ENCODE measurements around the gene RTP4. TPM values are rescaled to one million over a fixed set of nuclear protein-coding genes. Genes with fewer than 3 reads are reported as not detected.

Gene RTP4
- polyA plus RNA-seq, 2 of the 4 experiments (the other 2 are of a cell fraction): not detected

DNA sequence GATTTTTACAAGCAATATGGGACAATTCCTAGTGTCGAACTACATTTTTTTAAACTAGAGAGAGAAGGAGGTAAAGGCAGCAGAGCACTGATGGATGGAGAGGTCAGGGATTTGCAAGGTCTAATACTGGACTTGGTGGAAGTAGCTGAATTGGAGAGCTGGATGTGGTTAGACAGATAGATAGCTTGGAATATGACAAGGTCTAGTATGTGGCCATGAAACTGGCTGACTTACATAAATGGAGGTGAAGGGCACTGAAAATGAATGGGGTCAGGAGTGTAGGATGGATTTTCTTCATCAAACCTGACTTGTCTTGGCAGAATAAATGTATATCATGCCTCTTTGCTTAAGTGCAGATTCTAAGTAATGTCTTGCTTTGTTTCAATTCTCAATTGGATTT is 10.1 kb upstream of the RTP4 start:
- TF ChIP-seq FOSB (CRISPR knock-in tag; IDR thresholded peaks at IDR 0.05) (no peak), PHF8 (IDR thresholded peaks at IDR 0.05; ENCODE audit: borderline replicate concordance, low read depth) (no peak), NR3C1 (IDR thresholded peaks at IDR 0.05) (no peak), MAFK (IDR thresholded peaks at IDR 0.05; ENCODE audit: partially characterized antibody) (no peak), ELK1 (IDR thresholded peaks at IDR 0.05; ENCODE audit: low read depth, low read length) (no peak), JUNB (IDR thresholded peaks at IDR 0.05) (no peak), MAZ (IDR thresholded peaks at IDR 0.05; ENCODE audit: borderline replicate concordance, low read depth, low read length) (no peak), CEBPB (IDR thresholded peaks at IDR 0.05) (no peak), RFX5 (IDR thresholded peaks at IDR 0.05) (no peak), KDM5A (IDR thresholded peaks at IDR 0.05) (no peak), HOXB5 (CRISPR knock-in tag; IDR thresholded peaks at IDR 0.05) (no peak), CBX2 (IDR thresholded peaks at IDR 0.05; ENCODE audit: borderline replicate concordance, low read depth) (no peak), EHMT2 (IDR thresholded peaks at IDR 0.05; ENCODE audit: low read depth) (no peak), SMC3 (IDR thresholded peaks at IDR 0.05) (no peak), BHLHE40 (IDR thresholded peaks at IDR 0.05; ENCODE audit: low read depth, low read length) (no peak)
- TF ChIP-seq, protein P1, sequence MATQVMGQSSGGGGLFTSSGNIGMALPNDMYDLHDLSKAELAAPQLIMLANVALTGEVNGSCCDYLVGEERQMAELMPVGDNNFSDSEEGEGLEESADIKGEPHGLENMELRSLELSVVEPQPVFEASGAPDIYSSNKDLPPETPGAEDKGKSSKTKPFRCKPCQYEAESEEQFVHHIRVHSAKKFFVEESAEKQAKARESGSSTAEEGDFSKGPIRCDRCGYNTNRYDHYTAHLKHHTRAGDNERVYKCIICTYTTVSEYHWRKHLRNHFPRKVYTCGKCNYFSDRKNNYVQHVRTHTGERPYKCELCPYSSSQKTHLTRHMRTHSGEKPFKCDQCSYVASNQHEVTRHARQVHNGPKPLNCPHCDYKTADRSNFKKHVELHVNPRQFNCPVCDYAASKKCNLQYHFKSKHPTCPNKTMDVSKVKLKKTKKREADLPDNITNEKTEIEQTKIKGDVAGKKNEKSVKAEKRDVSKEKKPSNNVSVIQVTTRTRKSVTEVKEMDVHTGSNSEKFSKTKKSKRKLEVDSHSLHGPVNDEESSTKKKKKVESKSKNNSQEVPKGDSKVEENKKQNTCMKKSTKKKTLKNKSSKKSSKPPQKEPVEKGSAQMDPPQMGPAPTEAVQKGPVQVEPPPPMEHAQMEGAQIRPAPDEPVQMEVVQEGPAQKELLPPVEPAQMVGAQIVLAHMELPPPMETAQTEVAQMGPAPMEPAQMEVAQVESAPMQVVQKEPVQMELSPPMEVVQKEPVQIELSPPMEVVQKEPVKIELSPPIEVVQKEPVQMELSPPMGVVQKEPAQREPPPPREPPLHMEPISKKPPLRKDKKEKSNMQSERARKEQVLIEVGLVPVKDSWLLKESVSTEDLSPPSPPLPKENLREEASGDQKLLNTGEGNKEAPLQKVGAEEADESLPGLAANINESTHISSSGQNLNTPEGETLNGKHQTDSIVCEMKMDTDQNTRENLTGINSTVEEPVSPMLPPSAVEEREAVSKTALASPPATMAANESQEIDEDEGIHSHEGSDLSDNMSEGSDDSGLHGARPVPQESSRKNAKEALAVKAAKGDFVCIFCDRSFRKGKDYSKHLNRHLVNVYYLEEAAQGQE (IDR thresholded peaks at IDR 0.05): no peak
- TF ChIP-seq, protein P2, sequence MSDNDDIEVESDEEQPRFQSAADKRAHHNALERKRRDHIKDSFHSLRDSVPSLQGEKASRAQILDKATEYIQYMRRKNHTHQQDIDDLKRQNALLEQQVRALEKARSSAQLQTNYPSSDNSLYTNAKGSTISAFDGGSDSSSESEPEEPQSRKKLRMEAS (IDR thresholded peaks at IDR 0.05): no peak
- CTCF ChIA-PET: no interaction called here
- H3K4me2 ChIP-seq: no peak overlapping the region
- DNase-seq (ENCODE audit: low read depth in 1 of 2, low spot score in 1 of 2) (no peak), FAIRE-seq (no peak), ATAC-seq (no peak)
- H3K9me3 ChIP-seq: no peaks in the 10 kb centered on the region
- POLR2A ChIA-PET: no interaction called here
- H3K4me1 ChIP-seq: peaks cover under 1% of the 10 kb centered on the region; the same call in 1 of the 3 replicates
- 73% methylated on average over 1 of the region's 1 CpG for WGBS (ENCODE audit: missing lambda C conversion rate)
- no peak overlapping the region for H3K4me3 ChIP-seq
- H3K27ac ChIP-seq: no peak overlapping the region

DNA sequence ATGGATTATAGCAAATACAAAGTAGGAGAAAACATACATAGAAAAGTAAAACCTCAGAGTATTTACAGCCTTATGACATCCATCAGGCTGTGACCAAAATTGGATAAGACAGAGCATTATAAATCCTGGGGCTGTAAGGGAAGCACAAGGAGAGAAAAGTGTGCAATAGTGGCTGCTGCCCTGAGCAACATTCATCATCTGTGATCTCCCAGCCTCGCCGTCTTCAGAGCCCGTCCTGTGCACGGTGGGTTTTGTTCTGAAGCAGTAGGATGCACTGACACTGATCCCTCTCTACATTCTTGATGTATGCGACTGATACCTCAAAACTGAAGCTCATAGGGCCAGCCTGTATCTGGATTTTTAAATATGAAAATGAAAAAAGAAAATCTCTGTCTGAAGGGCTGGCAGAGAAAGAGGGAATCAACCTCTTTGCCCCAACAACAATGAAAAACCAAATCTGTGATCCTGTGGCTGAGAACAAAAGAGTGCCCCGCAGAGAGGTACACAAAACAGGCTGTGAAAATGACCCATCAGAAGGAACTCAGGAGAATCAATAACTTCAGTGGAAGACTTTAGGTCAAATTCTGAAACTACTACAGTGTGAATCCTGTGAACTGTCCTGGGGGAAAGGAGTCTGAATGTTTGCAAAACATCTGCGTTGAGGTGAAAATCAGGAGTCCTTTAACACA is 8.2 kb upstream of the RTP4 start:
- ATAC-seq (no peak), DNase-seq (ENCODE audit: low read depth in 1 of 2, low spot score in 1 of 2) (no peak), FAIRE-seq (no peak)
- TF ChIP-seq RAD21 (conservative IDR thresholded peaks at IDR 0.05 in 1 of 2, IDR thresholded peaks at IDR 0.05 in 1 of 2): no peak
- no peak for TF ChIP-seq RNF2 (IDR thresholded peaks at IDR 0.05; ENCODE audit: borderline replicate concordance, low read depth)
- no peak for TF ChIP-seq ESRRA (IDR thresholded peaks at IDR 0.05; ENCODE audit: borderline replicate concordance, low read length)
- TF ChIP-seq NPAS2 (CRISPR knock-in tag; IDR thresholded peaks at IDR 0.05; ENCODE audit: borderline replicate concordance): no peak
- no peak for TF ChIP-seq HOXA7 (CRISPR knock-in tag; IDR thresholded peaks at IDR 0.05)
- TF ChIP-seq CBX8 (IDR thresholded peaks at IDR 0.05): no peak
- TF ChIP-seq SMC3 (IDR thresholded peaks at IDR 0.05): no peak
- no peaks in the 10 kb centered on the region for H3K9me3 ChIP-seq
- no peak overlapping the region for H3K4me2 ChIP-seq
- ChIA-PET CTCF (interaction anchor here (1.3 kb wide), 1 partner anchor 319 kb away, joined by 4 read pairs; no protein-coding TSS in a partner anchor), POLR2A (no interaction called here)
- no peaks in the 10 kb centered on the region for H3K4me1 ChIP-seq
- H3K27ac ChIP-seq: no peak overlapping the region
- no peak overlapping the region for H3K4me3 ChIP-seq
- 33% methylated on average over 6 of the region's 7 CpGs for WGBS (ENCODE audit: missing lambda C conversion rate)

Data from A549 (cell line).